PC-3 (cell line): ENCODE data around the gene NAT16.

ENCODE experiments used
- EZH2phosphoT487 ChIP-seq: fragments of 300-600 bp; sonication (generic); IDR thresholded peaks from 2 replicates; pipeline ENCODE4 v1.6.1; 2018; ENCODE audit warnings: mild to moderate bottlenecking, antibody characterized with exemption, low read length, borderline replicate concordance
- TF ChIP-seq, protein P1 (sequence below): fragments of 300-600 bp; sonication (generic); conservative IDR thresholded peaks from 2 replicates; pipeline ENCODE4 v1.5.1; 2017; ENCODE audit warnings: antibody characterized with exemption, low read depth, mild to moderate bottlenecking, low read length

DNA sequence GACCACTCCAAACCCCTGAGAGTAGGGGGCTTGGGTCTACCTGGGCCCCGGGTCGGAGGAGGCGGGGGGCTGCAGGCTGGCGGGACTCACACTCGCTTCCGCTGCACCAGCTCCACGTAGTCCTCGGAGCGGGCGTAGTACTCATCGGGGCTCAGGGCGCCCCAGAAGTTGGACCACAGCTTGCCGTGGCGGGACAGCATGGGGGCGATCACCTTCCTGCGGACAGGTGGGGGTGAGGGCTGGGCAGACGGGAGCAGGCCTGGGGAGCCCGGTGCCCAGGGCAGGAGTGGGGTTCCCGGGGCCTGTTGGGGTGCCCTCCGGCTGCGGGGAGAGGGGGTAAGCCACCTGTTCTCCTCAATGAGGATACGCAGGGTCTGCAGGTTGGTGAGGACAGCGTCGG is 31.4 kb upstream of the NAT16 start:
- TF ChIP-seq, protein P1, sequence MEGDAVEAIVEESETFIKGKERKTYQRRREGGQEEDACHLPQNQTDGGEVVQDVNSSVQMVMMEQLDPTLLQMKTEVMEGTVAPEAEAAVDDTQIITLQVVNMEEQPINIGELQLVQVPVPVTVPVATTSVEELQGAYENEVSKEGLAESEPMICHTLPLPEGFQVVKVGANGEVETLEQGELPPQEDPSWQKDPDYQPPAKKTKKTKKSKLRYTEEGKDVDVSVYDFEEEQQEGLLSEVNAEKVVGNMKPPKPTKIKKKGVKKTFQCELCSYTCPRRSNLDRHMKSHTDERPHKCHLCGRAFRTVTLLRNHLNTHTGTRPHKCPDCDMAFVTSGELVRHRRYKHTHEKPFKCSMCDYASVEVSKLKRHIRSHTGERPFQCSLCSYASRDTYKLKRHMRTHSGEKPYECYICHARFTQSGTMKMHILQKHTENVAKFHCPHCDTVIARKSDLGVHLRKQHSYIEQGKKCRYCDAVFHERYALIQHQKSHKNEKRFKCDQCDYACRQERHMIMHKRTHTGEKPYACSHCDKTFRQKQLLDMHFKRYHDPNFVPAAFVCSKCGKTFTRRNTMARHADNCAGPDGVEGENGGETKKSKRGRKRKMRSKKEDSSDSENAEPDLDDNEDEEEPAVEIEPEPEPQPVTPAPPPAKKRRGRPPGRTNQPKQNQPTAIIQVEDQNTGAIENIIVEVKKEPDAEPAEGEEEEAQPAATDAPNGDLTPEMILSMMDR, result no peak
- TF ChIP-seq EZH2phosphoT487, result no peak
